BLaER1 treated with 17β-estradiol and CSF1 and Interleukin-3, amounts not matched to agents 10 nM and 100 nM (cell line): ENCODE data around the gene BAIAP3.

Experiments used
- H3K27ac ChIP-seq, 11 experiments: shearing (Covaris generic); formaldehyde crosslinking; 2 replicates each; pipeline ENCODE4 v1.8.1; 2022
- H3K27me3 ChIP-seq, 11 experiments: shearing (Covaris generic); formaldehyde crosslinking; 2 replicates each; pipeline ENCODE4 v1.8.1; 2022
- H3K36me3 ChIP-seq, 11 experiments: shearing (Covaris generic); formaldehyde crosslinking; 2 replicates each; pipeline ENCODE4 v1.8.1; 2022
- H3K4me1 ChIP-seq, 10 experiments: shearing (Covaris generic); formaldehyde crosslinking; 2 replicates each; pipeline ENCODE4 v1.8.1; 2022
- H3K4me2 ChIP-seq, 11 experiments: shearing (Covaris generic); formaldehyde crosslinking; 2 replicates each; pipeline ENCODE4 v1.8.1; 2022
- H3K4me3 ChIP-seq, 10 experiments: shearing (Covaris generic); formaldehyde crosslinking; 2 replicates each; pipeline ENCODE4 v1.8.1; 2022
- H3K9ac ChIP-seq, 11 experiments: shearing (Covaris generic); formaldehyde crosslinking; 2 replicates each; pipeline ENCODE4 v1.8.1; 2022
- H3K9me3 ChIP-seq, 11 experiments: shearing (Covaris generic); formaldehyde crosslinking; replicated peaks in 1 of 11; 2 replicates each; pipeline ENCODE4 v1.8.1; 2022
- H4K20me1 ChIP-seq, 11 experiments: shearing (Covaris generic); formaldehyde crosslinking; 2 replicates each; pipeline ENCODE4 v1.8.1; 2022
- Cebpa-rat ChIP-seq, 11 experiments: shearing (Covaris generic); IDR thresholded peaks; 2 replicates each; pipeline ENCODE4 v1.8.1; 2022

Gene BAIAP3

GRCh38 chr16:1344499-1344898, 11.1 kb downstream of the BAIAP3 start:
- Histone ChIP-seq H3K4me2 (peak overlapping the region in 8 of 11 experiments; percentile 79 to 95 (median 88); a peak in 15 of 22 replicates), H3K4me1 (peaks cover 21 to 43% (median 34%) of the 10 kb centered on the region in 10 experiments), H4K20me1 (peaks cover 0 to 74% (median 29%) of the 10 kb centered on the region in 11 experiments; a peak in 16 of 22 replicates), H3K9me3 (no peaks in the 10 kb centered on the region), H3K36me3 (peaks cover 14 to 26% (median 19%) of the 10 kb centered on the region in 11 experiments), H3K27me3 (peaks cover 0 to 5% (median 0%) of the 10 kb centered on the region in 11 experiments; a peak in 1 of 22 replicates), H3K9ac (peak overlapping the region in 1 of 11 experiments; percentile 62; a peak in 1 of 22 replicates), H3K27ac (no peak overlapping the region), H3K4me3 (no peak overlapping the region)
- no peak for TF ChIP-seq Cebpa-rat (IDR thresholded peaks at IDR 0.05)

DNA sequence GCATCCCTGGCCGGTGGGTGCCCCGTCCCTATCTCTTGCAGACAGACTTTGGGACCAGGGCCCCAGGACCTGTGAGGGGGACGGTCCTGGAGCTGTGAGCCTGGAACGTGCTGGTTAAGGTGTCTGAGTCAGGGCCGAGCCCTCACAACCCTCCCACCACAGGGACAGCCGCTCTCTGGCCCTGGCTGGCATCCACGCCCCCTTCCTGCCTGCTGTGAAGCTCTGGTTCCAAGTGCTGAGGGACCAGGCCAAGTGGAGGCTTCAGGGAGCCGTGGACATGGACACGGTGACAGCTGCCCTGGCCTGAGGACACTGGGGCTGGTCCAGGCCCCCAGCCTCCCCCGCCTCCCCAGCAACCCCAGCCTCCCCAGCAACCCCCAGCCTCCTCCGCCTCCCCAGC, 11.6 kb downstream of the BAIAP3 start:
- Histone ChIP-seq H3K9ac (no peak overlapping the region), H3K4me3 (no peak overlapping the region), H3K27me3 (peaks cover 0 to 5% (median 0%) of the 10 kb centered on the region in 11 experiments; a peak in 1 of 22 replicates), H3K36me3 (peaks cover 20 to 32% (median 24%) of the 10 kb centered on the region in 11 experiments), H3K27ac (no peak overlapping the region), H3K9me3 (no peaks in the 10 kb centered on the region), H4K20me1 (peaks cover 0 to 75% (median 29%) of the 10 kb centered on the region in 11 experiments; a peak in 16 of 22 replicates), H3K4me1 (peaks cover 26 to 44% (median 36%) of the 10 kb centered on the region in 10 experiments), H3K4me2 (no peak overlapping the region)
- no peak for TF ChIP-seq Cebpa-rat (IDR thresholded peaks at IDR 0.05)

DNA sequence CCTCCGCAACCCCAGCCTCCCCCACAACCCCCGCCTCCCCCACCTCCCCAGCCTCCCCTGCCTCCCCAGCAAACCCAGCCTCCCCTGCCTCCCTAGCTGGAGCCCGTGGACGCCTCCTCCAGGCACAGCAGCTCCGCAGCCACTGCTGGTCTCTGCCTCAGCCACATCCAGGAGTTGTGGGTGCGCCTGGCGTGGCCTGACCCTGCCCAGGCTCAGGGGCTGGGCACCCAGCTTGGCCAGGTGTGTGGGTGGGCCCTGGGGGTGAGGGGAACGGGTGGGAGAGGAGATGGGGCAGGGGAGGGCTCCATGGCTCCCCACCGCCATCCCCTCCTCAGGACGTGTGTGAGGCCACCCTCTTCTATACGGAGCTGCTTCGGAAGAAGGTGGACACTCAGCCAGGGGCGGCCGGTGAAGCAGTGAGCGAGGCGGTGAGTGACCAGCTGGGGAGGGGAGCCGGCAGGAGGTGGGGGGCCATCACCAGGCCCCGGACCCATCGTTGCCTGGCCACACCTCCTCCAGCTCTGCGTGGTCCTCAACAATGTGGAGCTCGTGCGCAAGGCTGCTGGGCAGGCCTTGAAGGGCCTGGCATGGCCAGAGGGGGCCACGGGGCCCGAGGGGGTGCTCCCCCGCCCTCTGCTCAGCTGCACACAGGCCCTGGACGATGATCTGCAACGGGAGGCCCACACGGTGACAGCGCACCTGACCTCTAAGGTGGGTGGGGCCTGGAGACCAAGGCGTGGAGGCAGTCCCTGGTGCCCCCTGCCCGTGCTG, 12.4 kb downstream of the BAIAP3 start:
- H3K4me1 ChIP-seq = peaks cover 33 to 47% (median 43%) of the 10 kb centered on the region in 10 experiments
- no peak overlapping the region for H3K4me2 ChIP-seq
- peaks cover 0 to 75% (median 29%) of the 10 kb centered on the region in 11 experiments; a peak in 16 of 22 replicates for H4K20me1 ChIP-seq
- TF ChIP-seq Cebpa-rat (IDR thresholded peaks at IDR 0.05) = no peak
- no peak overlapping the region for H3K27ac ChIP-seq
- no peaks in the 10 kb centered on the region for H3K9me3 ChIP-seq
- peaks cover 20 to 39% (median 27%) of the 10 kb centered on the region in 11 experiments for H3K36me3 ChIP-seq
- peaks cover 0 to 5% (median 0%) of the 10 kb centered on the region in 11 experiments; a peak in 1 of 22 replicates for H3K27me3 ChIP-seq
- no peak overlapping the region for H3K4me3 ChIP-seq
- no peak overlapping the region for H3K9ac ChIP-seq

- peaks cover 0 to 5% (median 0%) of the 10 kb centered on the region in 11 experiments; a peak in 1 of 22 replicates for H3K27me3 ChIP-seq
- TF ChIP-seq Cebpa-rat (IDR thresholded peaks at IDR 0.05) = no peak
- H3K4me3 ChIP-seq = no peak overlapping the region
- H4K20me1 ChIP-seq = peaks cover 0 to 69% (median 25%) of the 10 kb centered on the region in 11 experiments; a peak in 16 of 22 replicates
- peaks cover 20 to 39% (median 27%) of the 10 kb centered on the region in 11 experiments for H3K36me3 ChIP-seq
- peaks cover 34 to 43% (median 39%) of the 10 kb centered on the region in 10 experiments for H3K4me1 ChIP-seq
- H3K9me3 ChIP-seq = no peaks in the 10 kb centered on the region
- no peak overlapping the region for H3K27ac ChIP-seq
- H3K9ac ChIP-seq = no peak overlapping the region
- H3K4me2 ChIP-seq = no peak overlapping the region
Measured at GRCh38 chr16:1346422-1347285, 13.2 kb downstream of the BAIAP3 start.

DNA sequence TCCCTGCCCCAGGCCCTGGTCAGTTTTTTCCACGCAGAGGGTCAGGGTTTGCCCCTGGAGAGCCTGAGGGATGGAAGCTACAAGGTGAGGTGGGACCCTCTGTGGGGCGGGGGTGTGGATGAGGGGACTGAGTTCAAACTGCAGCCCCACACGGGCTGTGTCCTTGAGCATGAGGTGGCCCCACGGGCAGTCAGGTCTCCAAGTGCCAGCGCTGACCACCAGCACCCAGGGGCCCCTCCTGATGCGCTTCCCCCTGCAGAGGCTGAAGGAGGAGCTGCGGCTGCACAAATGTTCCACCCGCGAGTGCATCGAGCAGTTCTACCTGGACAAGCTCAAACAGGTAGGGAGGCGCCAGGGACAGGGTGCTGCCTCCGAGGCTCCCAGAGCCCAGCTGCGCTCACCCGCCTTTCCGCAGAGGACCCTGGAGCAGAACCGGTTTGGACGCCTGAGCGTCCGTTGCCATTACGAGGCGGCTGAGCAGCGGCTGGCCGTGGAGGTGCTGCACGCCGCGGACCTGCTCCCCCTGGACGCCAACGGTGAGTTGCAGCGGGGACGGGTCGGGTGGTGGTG, 13.9 kb downstream of the BAIAP3 start:
- Histone ChIP-seq H3K4me2 (no peak overlapping the region), H3K9ac (no peak overlapping the region), H3K4me1 (peaks cover 28 to 39% (median 32%) of the 10 kb centered on the region in 10 experiments), H3K27ac (no peak overlapping the region), H3K4me3 (no peak overlapping the region), H3K36me3 (peaks cover 20 to 39% (median 27%) of the 10 kb centered on the region in 11 experiments), H3K27me3 (no peaks in the 10 kb centered on the region), H3K9me3 (no peaks in the 10 kb centered on the region), H4K20me1 (peaks cover 0 to 66% (median 18%) of the 10 kb centered on the region in 11 experiments; a peak in 18 of 22 replicates)
- no peak for TF ChIP-seq Cebpa-rat (IDR thresholded peaks at IDR 0.05)

DNA sequence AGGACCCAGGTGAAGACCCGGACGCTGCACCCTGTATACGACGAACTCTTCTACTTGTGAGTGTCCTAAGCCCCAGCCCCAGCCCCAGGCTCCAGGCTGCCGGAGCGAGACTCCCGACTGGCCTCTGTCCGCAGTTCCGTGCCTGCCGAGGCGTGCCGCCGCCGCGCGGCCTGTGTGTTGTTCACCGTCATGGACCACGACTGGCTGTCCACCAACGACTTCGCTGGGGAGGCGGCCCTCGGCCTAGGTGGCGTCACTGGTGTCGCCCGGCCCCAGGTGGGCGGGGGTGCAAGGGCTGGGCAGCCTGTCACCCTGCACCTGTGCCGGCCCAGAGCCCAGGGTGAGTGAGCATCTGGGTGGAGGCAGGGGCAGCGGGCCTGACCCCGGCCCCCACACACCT, 14.5 kb downstream of the BAIAP3 start:
- no peak overlapping the region for H3K4me2 ChIP-seq
- peaks cover 5 to 68% (median 17%) of the 10 kb centered on the region in 11 experiments; a peak in 18 of 22 replicates for H4K20me1 ChIP-seq
- H3K9ac ChIP-seq = no peak overlapping the region
- H3K27me3 ChIP-seq = no peaks in the 10 kb centered on the region
- no peaks in the 10 kb centered on the region for H3K9me3 ChIP-seq
- no peak overlapping the region for H3K27ac ChIP-seq
- H3K36me3 ChIP-seq = peaks cover 20 to 39% (median 27%) of the 10 kb centered on the region in 11 experiments
- H3K4me3 ChIP-seq = no peak overlapping the region
- peaks cover 28 to 41% (median 34%) of the 10 kb centered on the region in 10 experiments for H3K4me1 ChIP-seq
- TF ChIP-seq Cebpa-rat (IDR thresholded peaks at IDR 0.05) = no peak

- no peak for TF ChIP-seq Cebpa-rat (IDR thresholded peaks at IDR 0.05)
- H3K4me1 ChIP-seq = peaks cover 29 to 42% (median 36%) of the 10 kb centered on the region in 10 experiments
- peaks cover 5 to 70% (median 15%) of the 10 kb centered on the region in 11 experiments; a peak in 18 of 22 replicates for H4K20me1 ChIP-seq
- no peaks in the 10 kb centered on the region for H3K27me3 ChIP-seq
- no peak overlapping the region for H3K4me3 ChIP-seq
- H3K9me3 ChIP-seq = no peaks in the 10 kb centered on the region
- H3K27ac ChIP-seq = no peak overlapping the region
- peaks cover 20 to 39% (median 27%) of the 10 kb centered on the region in 11 experiments for H3K36me3 ChIP-seq
- no peak overlapping the region for H3K9ac ChIP-seq
- H3K4me2 ChIP-seq = no peak overlapping the region
Measured at GRCh38 chr16:1348441-1348840, 15.0 kb downstream of the BAIAP3 start.

DNA sequence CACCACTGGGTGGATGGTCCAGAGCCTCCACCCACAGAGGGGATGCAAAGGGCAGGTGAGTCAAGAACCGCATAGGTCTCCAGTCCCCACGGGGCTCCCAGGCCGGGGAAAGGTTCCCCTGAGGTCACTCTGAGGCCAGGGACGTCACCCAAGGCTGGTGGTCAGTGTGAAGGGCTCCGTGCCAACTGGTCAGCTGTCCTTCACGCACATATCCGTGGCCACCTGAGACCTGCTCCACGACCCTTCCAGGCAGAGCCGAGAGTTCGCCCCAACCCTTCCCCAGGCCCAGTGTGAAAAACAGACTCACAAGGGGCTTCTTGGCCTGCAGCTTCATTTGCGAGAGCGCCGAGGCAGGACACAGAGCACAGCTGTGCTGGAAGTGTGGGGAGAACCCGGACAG, 15.5 kb downstream of the BAIAP3 start:
- peaks cover 29 to 42% (median 35%) of the 10 kb centered on the region in 10 experiments for H3K4me1 ChIP-seq
- no peak for TF ChIP-seq Cebpa-rat (IDR thresholded peaks at IDR 0.05)
- H3K27me3 ChIP-seq = no peaks in the 10 kb centered on the region
- no peak overlapping the region for H3K27ac ChIP-seq
- 0 out of 22 replicates have a peak overlapping the region, but pooled peaks of 1 of the 11 experiments have one; percentile 13 for H3K9ac ChIP-seq
- H3K9me3 ChIP-seq = no peaks in the 10 kb centered on the region
- peaks cover 20 to 39% (median 27%) of the 10 kb centered on the region in 11 experiments for H3K36me3 ChIP-seq
- no peak overlapping the region for H3K4me3 ChIP-seq
- peaks cover 0 to 70% (median 18%) of the 10 kb centered on the region in 11 experiments; a peak in 17 of 22 replicates for H4K20me1 ChIP-seq
- H3K4me2 ChIP-seq = no peak overlapping the region
